Loucy (cell line): ENCODE results near the gene COQ5.

Source experiments
- H2AFZ ChIP-seq: fragments of 200-600 bp; sonication (generic); 2 replicates; pipeline ENCODE4 v1.6.0; 2016; ENCODE audit warnings: antibody characterized with exemption, mild to moderate bottlenecking, low read length, moderate library complexity
- H3F3A ChIP-seq: fragments of 200-600 bp; 2 replicates; pipeline ENCODE4 v1.6.0; 2016; ENCODE audit warnings: antibody characterized with exemption, low read depth, mild to moderate bottlenecking
- H3K27me3 ChIP-seq: fragments of 200-600 bp; sonication (generic); 2 replicates; pipeline ENCODE4 v1.6.1; 2014; ENCODE audit warnings: low read length, mild to moderate bottlenecking; ENCODE audit not compliant: insufficient read depth, poor library complexity, severe bottlenecking
- H3K36me3 ChIP-seq: fragments of 200-600 bp; sonication (generic); 2 replicates; pipeline ENCODE4 v1.6.1; 2016; ENCODE audit warnings: low read length; ENCODE audit not compliant: insufficient read depth
- H3K4me1 ChIP-seq: fragments of 200-600 bp; sonication (generic); 2 replicates; pipeline ENCODE4 v1.5.1; 2014; ENCODE audit warnings: low read length, mild to moderate bottlenecking; ENCODE audit not compliant: insufficient read depth, poor library complexity, severe bottlenecking
- H3K4me2 ChIP-seq: fragments of 200-600 bp; sonication (generic); 2 replicates; pipeline ENCODE4 v1.6.0; 2014; ENCODE audit warnings: antibody characterized with exemption, low read length, low read depth, mild to moderate bottlenecking; ENCODE audit not compliant: poor library complexity, severe bottlenecking
- H3K4me3 ChIP-seq: fragments of 200-600 bp; sonication (generic); 2 replicates; pipeline ENCODE4 v1.5.1; 2014; ENCODE audit warnings: low read length, mild to moderate bottlenecking, mixed read lengths; ENCODE audit not compliant: poor library complexity, severe bottlenecking
- H3K79me2 ChIP-seq: fragments of 200-600 bp; sonication (generic); 2 replicates; pipeline ENCODE4 v1.6.1; 2014; ENCODE audit warnings: low read length; ENCODE audit not compliant: insufficient read depth
- H3K9ac ChIP-seq: fragments of 200-600 bp; sonication (generic); 2 replicates; pipeline ENCODE4 v1.6.0; 2014; ENCODE audit warnings: mild to moderate bottlenecking, low read depth, low read length, moderate library complexity; ENCODE audit not compliant: poor library complexity, severe bottlenecking
- H3K9me2 ChIP-seq: fragments of 200-600 bp; sonication (generic); replicated peaks from 2 replicates; pipeline ENCODE4 v1.6.1; 2016; ENCODE audit warnings: low read depth, low read length, mixed read lengths
- H3K9me3 ChIP-seq: fragments of 200-600 bp; sonication (generic); 2 replicates; pipeline ENCODE4 v1.6.1; 2014; ENCODE audit warnings: mild to moderate bottlenecking, antibody characterized with exemption, low read length, low read depth; ENCODE audit not compliant: insufficient read depth
- H4K20me1 ChIP-seq: fragments of 200-600 bp; sonication (generic); 2 replicates; pipeline ENCODE4 v1.6.0; 2014; ENCODE audit warnings: antibody characterized with exemption, low read length, mild to moderate bottlenecking; ENCODE audit not compliant: insufficient read depth, poor library complexity, severe bottlenecking
- CTCF ChIP-seq: fragments of 200-600 bp; sonication (generic); conservative IDR thresholded peaks from 2 replicates; pipeline ENCODE4 v1.5.1; 2014; ENCODE audit warnings: mild to moderate bottlenecking, antibody characterized with exemption, low read length
- EZH2phosphoT487 ChIP-seq: fragments of 200-600 bp; IDR thresholded peaks from 2 replicates; pipeline ENCODE4 v1.6.1; 2018; ENCODE audit warnings: antibody characterized with exemption, mild to moderate bottlenecking, moderate library complexity, borderline replicate concordance

Gene COQ5

DNA sequence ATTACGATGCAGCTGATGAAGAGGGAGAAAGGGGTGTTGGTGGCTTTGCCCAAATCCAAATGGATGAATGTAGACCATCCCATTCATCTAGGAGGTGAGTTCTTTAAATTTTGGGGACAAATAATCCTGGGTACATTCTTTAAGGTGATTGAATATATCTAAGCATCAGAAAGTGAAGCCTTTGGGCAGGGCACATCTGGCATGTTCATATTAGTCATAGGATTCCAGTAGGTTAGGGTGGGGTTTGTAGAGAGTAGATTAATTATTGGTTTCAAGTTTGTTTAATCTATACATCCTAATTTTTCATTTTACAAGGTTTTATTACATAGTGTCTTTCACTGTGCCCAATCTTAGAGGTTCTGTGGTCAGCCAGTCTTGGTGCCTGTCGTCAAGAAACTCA is 28.6 kb upstream of the COQ5 start:
- TF ChIP-seq CTCF (no peak), EZH2phosphoT487 (no peak)
- no peaks in the 10 kb centered on the region for H3K9me3 ChIP-seq
- peaks cover 86% of the 10 kb centered on the region for H3K36me3 ChIP-seq
- no peak overlapping the region for H2AFZ ChIP-seq
- H3K27me3 ChIP-seq: no peaks in the 10 kb centered on the region
- H3K9ac ChIP-seq: no peak overlapping the region
- no peaks in the 10 kb centered on the region for H3K79me2 ChIP-seq
- no peak overlapping the region for H3K4me3 ChIP-seq
- H3K4me2 ChIP-seq: no peak overlapping the region
- no peaks in the 10 kb centered on the region for H3K4me1 ChIP-seq
- H3F3A ChIP-seq: no peaks in the 10 kb centered on the region
- no peaks in the 10 kb centered on the region for H3K9me2 ChIP-seq
- peaks cover 5% of the 10 kb centered on the region for H4K20me1 ChIP-seq

DNA sequence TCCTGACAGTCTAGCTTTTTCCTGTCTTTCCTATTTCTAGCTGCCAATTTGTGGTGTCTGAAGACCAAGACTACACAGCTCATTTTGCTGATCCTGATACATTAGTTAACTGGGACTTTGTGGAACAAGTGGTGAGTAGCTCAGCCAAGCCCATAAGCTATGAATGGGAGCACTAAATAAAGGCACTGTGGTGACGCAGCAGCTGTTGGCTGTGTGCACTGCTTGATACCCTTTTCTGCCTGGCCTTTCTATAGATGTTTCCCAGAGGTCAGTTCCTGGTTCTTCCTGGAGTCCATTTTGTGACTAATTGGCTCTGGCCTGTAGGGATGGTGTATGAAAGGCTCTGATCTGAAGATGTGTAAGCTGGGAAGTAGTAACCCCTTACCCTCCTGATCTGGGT is 25.7 kb upstream of the COQ5 start:
- H3K27me3 ChIP-seq: no peaks in the 10 kb centered on the region
- H4K20me1 ChIP-seq: peaks cover 12% of the 10 kb centered on the region
- no peaks in the 10 kb centered on the region for H3K4me1 ChIP-seq
- H3K4me2 ChIP-seq: no peak overlapping the region
- H3K79me2 ChIP-seq: peaks cover 9% of the 10 kb centered on the region; the same call in 1 of the 2 replicates
- H3K36me3 ChIP-seq: peaks cover 75% of the 10 kb centered on the region
- H2AFZ ChIP-seq: no peak overlapping the region
- H3K4me3 ChIP-seq: no peak overlapping the region
- no peaks in the 10 kb centered on the region for H3K9me2 ChIP-seq
- H3F3A ChIP-seq: no peaks in the 10 kb centered on the region
- H3K9me3 ChIP-seq: no peaks in the 10 kb centered on the region
- TF ChIP-seq EZH2phosphoT487 (no peak), CTCF (no peak)
- H3K9ac ChIP-seq: no peak overlapping the region

DNA sequence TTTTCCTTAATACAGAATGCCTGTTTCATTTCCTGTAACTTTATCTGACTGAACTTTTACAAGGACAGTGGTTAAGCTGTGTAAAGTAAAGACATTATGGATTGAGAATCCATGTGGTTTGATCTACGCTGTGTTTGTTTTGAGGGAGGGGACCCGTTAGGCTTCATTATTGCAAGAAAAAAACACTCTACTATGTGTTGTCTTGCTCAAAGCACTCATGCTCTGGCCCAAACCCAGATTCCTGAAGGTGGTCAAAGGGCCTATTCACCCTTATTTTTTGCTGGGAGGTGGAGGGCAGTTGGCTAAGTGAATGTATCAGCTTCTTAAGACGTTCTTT is 17.1 kb upstream of the COQ5 start:
- no peak overlapping the region for H3K4me3 ChIP-seq
- H3K9me3 ChIP-seq: no peaks in the 10 kb centered on the region
- H2AFZ ChIP-seq: no peak overlapping the region
- peaks cover 52% of the 10 kb centered on the region for H3K36me3 ChIP-seq
- H3K4me1 ChIP-seq: no peaks in the 10 kb centered on the region
- no peaks in the 10 kb centered on the region for H3K27me3 ChIP-seq
- H3K9me2 ChIP-seq: no peaks in the 10 kb centered on the region
- H3K9ac ChIP-seq: no peak overlapping the region
- no peak overlapping the region for H3K4me2 ChIP-seq
- peaks cover 71% of the 10 kb centered on the region for H4K20me1 ChIP-seq
- TF ChIP-seq CTCF: no peak
- no peak for TF ChIP-seq EZH2phosphoT487
- peaks cover 84% of the 10 kb centered on the region for H3K79me2 ChIP-seq
- no peaks in the 10 kb centered on the region for H3F3A ChIP-seq
